HFF-Myc (cell line): ENCODE results near the gene CCDC107.
"Not testable (repeated sequence)": the region's sequence is repeated elsewhere in the genome, so short reads cannot be mapped to it uniquely, and the experiment has no call there.

Experiments
- DNase-seq: peaks from one replicate; pipeline ENCODE4 v3.0.0-alpha.2; 2011; ENCODE audit warnings: low read depth; ENCODE audit errors: extremely low read depth
- H3K4me3 ChIP-seq: replicated peaks from 2 replicates; pipeline ENCODE4 v1.5.1; 2011; ENCODE audit warnings: low read depth, mild to moderate bottlenecking, control low read depth, low read length
- CTCF ChIP-seq: IDR thresholded peaks from 2 replicates; pipeline ENCODE4 v1.5.1; 2012; ENCODE audit warnings: mild to moderate bottlenecking, low read depth, low read length, control low read depth; ENCODE audit errors: missing control alignments

The CCDC107 gene, protein sequence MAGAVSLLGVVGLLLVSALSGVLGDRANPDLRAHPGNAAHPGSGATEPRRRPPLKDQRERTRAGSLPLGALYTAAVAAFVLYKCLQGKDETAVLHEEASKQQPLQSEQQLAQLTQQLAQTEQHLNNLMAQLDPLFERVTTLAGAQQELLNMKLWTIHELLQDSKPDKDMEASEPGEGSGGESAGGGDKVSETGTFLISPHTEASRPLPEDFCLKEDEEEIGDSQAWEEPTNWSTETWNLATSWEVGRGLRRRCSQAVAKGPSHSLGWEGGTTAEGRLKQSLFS

GRCh38 chr9:35658137-35658967, at the start of gene CCDC107:
Gene CCDC107, plus strand, starts transcription at chr9:35658292. Its CDS starts 88 bp downstream, at chr9:35658380.
- TF ChIP-seq CTCF = peak; percentile 48
- DNase-seq = no peak
- peak within 1 kb of the TSS; percentile 52 for H3K4me3 ChIP-seq

DNA sequence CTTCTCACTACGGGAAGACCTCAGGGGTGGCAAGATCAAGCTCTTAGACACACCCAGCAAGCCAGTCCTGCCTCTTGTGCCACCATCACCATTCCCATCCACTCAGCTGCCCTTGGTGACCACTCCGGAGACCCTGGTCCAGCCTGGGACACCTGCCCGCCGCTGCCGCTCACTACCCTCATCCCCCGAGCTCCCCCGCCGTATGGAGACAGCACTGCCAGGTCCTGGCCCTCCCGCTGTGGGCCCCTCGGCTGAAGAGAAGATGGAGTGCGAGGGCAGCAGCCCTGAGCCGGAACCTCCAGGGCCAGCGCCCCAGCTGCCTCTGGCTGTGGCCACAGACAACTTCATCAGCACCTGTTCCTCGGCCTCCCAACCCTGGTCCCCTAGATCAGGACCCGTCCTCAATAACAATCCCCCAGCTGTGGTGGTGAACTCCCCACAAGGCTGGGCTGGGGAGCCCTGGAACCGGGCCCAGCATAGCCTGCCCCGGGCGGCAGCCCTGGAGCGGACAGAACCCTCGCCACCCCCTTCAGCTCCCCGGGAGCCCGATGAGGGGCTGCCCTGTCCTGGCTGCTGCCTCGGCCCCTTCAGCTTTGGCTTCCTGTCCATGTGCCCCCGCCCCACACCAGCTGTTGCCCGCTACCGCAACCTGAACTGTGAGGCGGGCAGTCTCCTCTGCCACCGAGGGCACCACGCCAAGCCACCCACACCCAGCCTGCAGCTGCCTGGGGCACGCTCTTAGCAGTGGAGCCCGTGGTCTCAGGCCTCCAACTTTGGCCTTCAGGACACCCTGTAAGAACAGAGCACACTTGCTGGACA, 48.9 kb upstream of the CCDC107 start:
- H3K4me3 ChIP-seq = no peak overlapping the region
- DNase-seq = no peak
- TF ChIP-seq CTCF = no peak

GRCh38 chr9:35609820-35610163, 48.3 kb upstream of the CCDC107 start:
- TF ChIP-seq CTCF = no peak
- DNase-seq = no peak
- no peak overlapping the region for H3K4me3 ChIP-seq

- DNase-seq = no peak
- no peak overlapping the region for H3K4me3 ChIP-seq
- peak; percentile 76 for TF ChIP-seq CTCF
Observed at GRCh38 chr9:35611230-35611797, 46.8 kb upstream of the CCDC107 start.

DNA sequence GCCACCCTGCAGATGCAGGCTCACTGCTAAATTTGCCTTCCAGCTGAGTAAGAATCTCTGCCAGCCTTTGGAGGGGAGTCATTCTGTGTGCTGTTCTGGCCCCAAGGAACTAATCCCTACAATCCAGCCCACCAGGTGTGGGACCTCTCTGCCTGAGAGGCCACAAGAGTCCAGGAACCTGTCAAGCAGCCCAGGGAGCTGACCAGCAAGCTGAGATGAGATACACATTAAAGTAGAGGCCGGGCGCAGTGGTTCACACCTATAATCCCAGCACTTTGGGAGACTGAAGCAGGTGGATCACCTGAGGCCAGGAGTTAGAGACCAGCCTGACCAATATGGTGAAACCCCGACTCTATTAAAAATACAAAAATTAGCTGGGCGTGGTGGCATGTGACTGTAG, 46.0 kb upstream of the CCDC107 start:
- H3K4me3 ChIP-seq, DNase-seq: not testable (repeated sequence)

DNA sequence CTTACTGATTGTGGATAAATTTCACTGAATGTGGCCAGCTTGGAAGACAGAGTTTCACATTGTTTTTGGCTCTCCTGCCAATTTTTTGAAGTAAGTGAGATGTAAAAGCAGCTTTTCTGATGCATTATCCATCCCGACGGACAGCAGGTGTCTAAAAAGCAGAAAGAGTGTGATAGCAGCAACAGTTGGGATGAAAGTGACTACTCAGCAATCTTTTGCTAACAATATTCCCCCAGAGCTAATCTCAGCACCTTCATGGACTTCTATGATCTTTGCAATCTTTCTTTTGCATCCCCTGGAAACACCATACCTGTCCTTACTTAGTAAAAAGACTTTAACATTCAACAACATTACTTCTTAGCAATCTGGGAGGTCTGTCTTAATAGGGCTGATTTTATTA, 45.2 kb upstream of the CCDC107 start:
- no peak for TF ChIP-seq CTCF
- no peak overlapping the region for H3K4me3 ChIP-seq
- no peak for DNase-seq
